K562 (cell line): ENCODE results near the gene FAM118B. TPM values are rescaled to one million over a fixed set of nuclear protein-coding genes. Genes with fewer than 3 reads are reported as not detected.

Source experiments
- CREB1 ChIP-seq, 2 experiments: sonication (generic) in 1 of 2; formaldehyde crosslinking in 1 of 2; IDR thresholded peaks; 2 replicates each; pipeline versions ENCODE4 v1.6.1 to v1.8.0; 2012 to 2022; ENCODE audit warnings: inconsistent platforms in 1 of 2, mild to moderate bottlenecking in 1 of 2, missing genetic modification reagents in 1 of 2, moderate library complexity in 1 of 2
- DMBX1 ChIP-seq: fragments of 250-450 bp; sonication (Bioruptor Pico); IDR thresholded peaks from 2 replicates; pipeline ENCODE4 v1.8.0; 2022; ENCODE audit warnings: inconsistent platforms, mild to moderate bottlenecking, moderate library complexity, borderline replicate concordance
- FOXA1 ChIP-seq: fragments of 450-650 bp; IDR thresholded peaks from 2 replicates; pipeline ENCODE4 v1.6.1; 2016; ENCODE audit warnings: mild to moderate bottlenecking, borderline replicate concordance
- HOXB6 ChIP-seq: fragments of 250-450 bp; sonication (Bioruptor Pico); IDR thresholded peaks from 2 replicates; pipeline ENCODE4 v1.5.1; 2022; ENCODE audit warnings: mild to moderate bottlenecking, borderline replicate concordance
- ID3 ChIP-seq, 2 experiments: fragments of 250-450 bp in 1 of 2; fragments of 450-650 bp in 1 of 2; sonication (Bioruptor Pico) in 1 of 2; IDR thresholded peaks; 2 replicates each; pipeline versions ENCODE4 v1.6.1 to v1.8.0; 2016 to 2021; ENCODE audit warnings: mild to moderate bottlenecking in 2 of 2, moderate library complexity in 2 of 2, missing compliant biosample characterization in 1 of 2, missing genetic modification characterization in 1 of 2
- ILF3 ChIP-seq: fragments of 450-650 bp; IDR thresholded peaks from 2 replicates; pipeline ENCODE4 v1.6.1; 2018; ENCODE audit warnings: antibody characterized with exemption, mild to moderate bottlenecking, moderate library complexity, borderline replicate concordance
- KAT7 ChIP-seq: sonication (generic); formaldehyde crosslinking; IDR thresholded peaks from 2 replicates; pipeline ENCODE4 v1.8.0; 2022; ENCODE audit warnings: missing genetic modification reagents, mild to moderate bottlenecking, borderline replicate concordance
- MCM7 ChIP-seq, 2 experiments: fragments of 450-650 bp; IDR thresholded peaks; 2 replicates each; pipeline ENCODE4 v1.6.1; 2016 to 2018
- MECOM ChIP-seq: fragments of 250-450 bp; sonication (Bioruptor Pico); IDR thresholded peaks from 2 replicates; pipeline ENCODE4 v1.8.0; 2022; ENCODE audit warnings: inconsistent platforms
- MEIS2 ChIP-seq: fragments of 450-650 bp; IDR thresholded peaks from 2 replicates; pipeline ENCODE4 v1.6.1; 2014; ENCODE audit warnings: mild to moderate bottlenecking; ENCODE audit not compliant: partially characterized antibody
- MLX ChIP-seq, 2 experiments: fragments of 450-650 bp in 1 of 2; sonication (generic) in 1 of 2; formaldehyde crosslinking; conservative IDR thresholded peaks; 2 replicates each; pipeline versions ENCODE4 v1.4.0 to v1.8.1; 2020 to 2022; ENCODE audit warnings: mild to moderate bottlenecking in 1 of 2, missing genetic modification reagents in 1 of 2
- MTA1 ChIP-seq: fragments of 450-650 bp; IDR thresholded peaks from 2 replicates; pipeline ENCODE4 v1.6.1; 2017; ENCODE audit warnings: borderline replicate concordance
- NR2F6 ChIP-seq: fragments of 450-650 bp; formaldehyde crosslinking; IDR thresholded peaks from 2 replicates; pipeline ENCODE4 v1.4.0; 2020; ENCODE audit warnings: mild to moderate bottlenecking
- OTX1 ChIP-seq: fragments of 450-650 bp; formaldehyde crosslinking; IDR thresholded peaks from 2 replicates; pipeline ENCODE4 v1.4.0; 2022; ENCODE audit warnings: mild to moderate bottlenecking
- PHB ChIP-seq: fragments of 250-450 bp; sonication (Bioruptor Pico); IDR thresholded peaks from 2 replicates; pipeline ENCODE4 v1.5.0; 2021
- RAD21 ChIP-seq, 2 experiments: fragments of 250-450 bp in 1 of 2; fragments of 450-650 bp in 1 of 2; sonication (Bioruptor Pico) in 1 of 2; formaldehyde crosslinking in 1 of 2; IDR thresholded peaks in 1 of 2; conservative IDR thresholded peaks in 1 of 2; 2 replicates each; pipeline versions ENCODE4 v1.4.0 to v1.8.0; 2020 to 2022; ENCODE audit warnings: mild to moderate bottlenecking in 2 of 2, moderate library complexity in 1 of 2
- SMAD3 ChIP-seq: fragments of 450-650 bp; formaldehyde crosslinking; conservative IDR thresholded peaks from 2 replicates; pipeline ENCODE4 v1.4.0; 2020; ENCODE audit warnings: mild to moderate bottlenecking
- SMARCC2 ChIP-seq: fragments of 450-650 bp; IDR thresholded peaks from 2 replicates; pipeline ENCODE4 v1.6.1; 2017; ENCODE audit warnings: antibody characterized with exemption, moderate library complexity, mild to moderate bottlenecking, low read depth
- STAT5B ChIP-seq: fragments of 250-450 bp; sonication (Bioruptor Pico); IDR thresholded peaks from 2 replicates; pipeline ENCODE4 v1.8.0; 2021; ENCODE audit warnings: mild to moderate bottlenecking, inconsistent platforms
- TAF9B ChIP-seq: fragments of 450-650 bp; IDR thresholded peaks from 2 replicates; pipeline ENCODE4 v1.6.1; 2018; ENCODE audit warnings: mild to moderate bottlenecking; ENCODE audit not compliant: partially characterized antibody
- TCF3 ChIP-seq: sonication (generic); formaldehyde crosslinking; IDR thresholded peaks from 2 replicates; pipeline ENCODE4 v1.4.0; 2020; ENCODE audit warnings: mild to moderate bottlenecking, missing genetic modification reagents
- U2AF1 ChIP-seq: fragments of 200-400 bp; formaldehyde crosslinking; optimal IDR thresholded peaks from 2 replicates; pipeline ENCODE3; 2017; ENCODE audit warnings: mild to moderate bottlenecking, low read depth, low read length, moderate library complexity
- ZBTB9 ChIP-seq: fragments of 450-650 bp; formaldehyde crosslinking; IDR thresholded peaks from 2 replicates; pipeline ENCODE4 v1.4.0; 2020; ENCODE audit warnings: mild to moderate bottlenecking, moderate library complexity
- ZNF3 ChIP-seq: fragments of 250-450 bp; sonication (Bioruptor Pico); IDR thresholded peaks from 2 replicates; pipeline ENCODE4 v1.5.0; 2021; ENCODE audit warnings: mild to moderate bottlenecking, moderate library complexity
- ZNF436 ChIP-seq: fragments of 250-450, 450-650 bp; sonication (Bioruptor Pico); formaldehyde crosslinking; IDR thresholded peaks from 2 replicates; pipeline ENCODE4 v1.7.0; 2020; ENCODE audit warnings: mild to moderate bottlenecking
- ZNF77 ChIP-seq: fragments of 250-450 bp; sonication (Bioruptor Pico); IDR thresholded peaks from 2 replicates; pipeline ENCODE4 v1.5.0; 2020
- polyA plus RNA-seq, 8 experiments: library from polyadenylated mRNA; depleted of rRNA in 4 of 8; stranded (reverse) in 5 of 8; unstranded in 3 of 8; fragments of >200 nt; fragmentation: Nextera tagmentation in 2 of 8; fragmentation: Illumina TruSeq in 1 of 8; extraction: Ambion mirVana in 2 of 8; extraction: Trizol in 1 of 8; gene quantifications; 2 replicates each; pipeline versions ENCODE4 v1.2.1 to v1.2.3, GENCODE V29; 2011 to 2014; ENCODE audit warnings: inconsistent platforms in 1 of 8, missing spikeins in 1 of 8
- total RNA-seq, 7 experiments: library from RNA; depleted of rRNA in 6 of 7; stranded (reverse); fragments of >200 nt in 6 of 7; fragmentation: Illumina TruSeq in 2 of 7; extraction: Trizol in 2 of 7; gene quantifications; 2 replicates each; pipeline versions ENCODE4 v1.2.1 to v1.2.3, GENCODE V29; 2011 to 2021; ENCODE audit warnings: low replicate concordance in 1 of 7

Gene FAM118B
- total and polyA plus RNA-seq, 9 of the 15 experiments (the other 6 are each of a cell fraction or from before 2014, with no cell fraction given), result 12.0 to 49.0 (median 22.1) TPM

GRCh38 chr11:126303623-126304456 is 92.3 kb downstream of the FAM118B start, which contains the start of gene DCPS (continued):
- TF ChIP-seq DMBX1 (CRISPR knock-in tag) (no peak; the same call in 1 of the 2 replicates), KAT7 (peak; percentile 95), CREB1 (IDR thresholded peaks at IDR 0.05) (no peak; the same call in 1 of the 2 replicates), CREB1 (CRISPR knock-in tag; IDR thresholded peaks at IDR 0.05) (peak; percentile 43; the same call in 1 of the 2 replicates), NR2F6 (CRISPR knock-in tag) (0 out of 2 replicates have a peak, but pooled peaks have one; percentile 30), RAD21 (CRISPR knock-in tag; conservative IDR thresholded peaks at IDR 0.05 in 1 of 2, IDR thresholded peaks at IDR 0.05 in 1 of 2) (peak in 1 of 2 experiments; percentile 13; a peak in 1 of 4 replicates), SMARCC2 (no peak), ZBTB9 (no peak), MLX (CRISPR knock-in tag; conservative IDR thresholded peaks at IDR 0.05) (no peak), MEIS2 (peak; percentile 64), ZNF77 (no peak), ID3 (CRISPR knock-in tag; IDR thresholded peaks at IDR 0.05) (no peak), ID3 (tag; IDR thresholded peaks at IDR 0.05) (0 out of 2 replicates have a peak, but pooled peaks have one; percentile 27), ZNF436 (CRISPR knock-in tag) (no peak), TCF3 (CRISPR knock-in tag) (peak; percentile 50), ZNF3 (no peak), U2AF1 (no peak), ILF3 (no peak), MTA1 (no peak), OTX1 (CRISPR knock-in tag) (no peak), MCM7 (IDR thresholded peaks at IDR 0.05) (no peak), HOXB6 (CRISPR knock-in tag) (0 out of 2 replicates have a peak, but pooled peaks have one; percentile 49), SMAD3 (CRISPR knock-in tag) (no peak), PHB (CRISPR knock-in tag) (no peak), TAF9B (peak; percentile 78), STAT5B (CRISPR knock-in tag) (no peak), FOXA1 (no peak), MECOM (CRISPR knock-in tag) (no peak)
